Hypothalamus (tissue), 51 donors: ENCODE results near the gene ARID1B.
A peak's percentile ranks its signal among the peaks of the same experiment; 100 is the strongest.

Experiments used
- DNase-seq, 51 donors: peaks; one replicate each; lab custom pipeline; 2025; lab: John Stamatoyannopoulos, UW

Gene ARID1B

GRCh38 chr6:156846845-156847599, 69.8 kb downstream of the ARID1B start:
- no peak for DNase-seq

GRCh38 chr6:156848123-156848522, 70.9 kb downstream of the ARID1B start:
- no peak for DNase-seq

- peak in 3 of 51 donors; percentile 4 to 12 (median 11) for DNase-seq
These were observed 71.4 kb downstream of the ARID1B start for GRCh38 chr6:156848533-156848932.

GRCh38 chr6:156849806-156850205, 72.6 kb downstream of the ARID1B start:
- no peak for DNase-seq

- no peak for DNase-seq
These were observed 73.2 kb downstream of the ARID1B start for GRCh38 chr6:156850353-156850752.

GRCh38 chr6:156851454-156851921, 74.3 kb downstream of the ARID1B start:
- DNase-seq: no peak

GRCh38 chr6:156852147-156852857, 75.1 kb downstream of the ARID1B start:
- DNase-seq: no peak

- no peak for DNase-seq
These were observed 75.7 kb downstream of the ARID1B start for GRCh38 chr6:156852858-156853216.

- DNase-seq: no peak
These were observed 76.6 kb downstream of the ARID1B start for GRCh38 chr6:156853733-156854132.

GRCh38 chr6:156854466-156855161, 77.4 kb downstream of the ARID1B start:
- no peak for DNase-seq

GRCh38 chr6:156857573-156857972, 80.4 kb downstream of the ARID1B start:
- DNase-seq: no peak

GRCh38 chr6:156859686-156860085, 82.5 kb downstream of the ARID1B start:
- DNase-seq: no peak

GRCh38 chr6:156862711-156863110, 85.5 kb downstream of the ARID1B start:
- no peak for DNase-seq

GRCh38 chr6:156863504-156863903, 86.3 kb downstream of the ARID1B start:
- no peak for DNase-seq

- no peak for DNase-seq
These were observed 87.4 kb downstream of the ARID1B start for GRCh38 chr6:156864557-156864956.

- DNase-seq: no peak
These were observed 87.9 kb downstream of the ARID1B start for GRCh38 chr6:156865019-156865629.

- DNase-seq: peak in 11 of 51 donors; percentile 9 to 42 (median 15)
These were observed 89.2 kb downstream of the ARID1B start for GRCh38 chr6:156866220-156867015.

- DNase-seq: no peak
These were observed 89.9 kb downstream of the ARID1B start for GRCh38 chr6:156867121-156867520.

GRCh38 chr6:156868385-156868784, 91.2 kb downstream of the ARID1B start:
- no peak for DNase-seq

GRCh38 chr6:156869980-156870398, 92.8 kb downstream of the ARID1B start:
- DNase-seq: no peak
